IPS-18c (cell line): ENCODE measurements around the gene TTC34.
A peak's percentile ranks its signal among the peaks of the same experiment; 100 is the strongest.

Source experiments
- H3K4me3 ChIP-seq: 2 replicates; pipeline ENCODE4 v1.7.0; 2013; ENCODE audit warnings: low read depth, mild to moderate bottlenecking, low read length, moderate library complexity; ENCODE audit not compliant: insufficient read depth
- H3K9me3 ChIP-seq: one replicate; pipeline ENCODE4 v1.6.1; 2013; ENCODE audit warnings: mild to moderate bottlenecking, low read length, moderate library complexity; ENCODE audit not compliant: control insufficient read depth, insufficient read depth

Gene TTC34, protein sequence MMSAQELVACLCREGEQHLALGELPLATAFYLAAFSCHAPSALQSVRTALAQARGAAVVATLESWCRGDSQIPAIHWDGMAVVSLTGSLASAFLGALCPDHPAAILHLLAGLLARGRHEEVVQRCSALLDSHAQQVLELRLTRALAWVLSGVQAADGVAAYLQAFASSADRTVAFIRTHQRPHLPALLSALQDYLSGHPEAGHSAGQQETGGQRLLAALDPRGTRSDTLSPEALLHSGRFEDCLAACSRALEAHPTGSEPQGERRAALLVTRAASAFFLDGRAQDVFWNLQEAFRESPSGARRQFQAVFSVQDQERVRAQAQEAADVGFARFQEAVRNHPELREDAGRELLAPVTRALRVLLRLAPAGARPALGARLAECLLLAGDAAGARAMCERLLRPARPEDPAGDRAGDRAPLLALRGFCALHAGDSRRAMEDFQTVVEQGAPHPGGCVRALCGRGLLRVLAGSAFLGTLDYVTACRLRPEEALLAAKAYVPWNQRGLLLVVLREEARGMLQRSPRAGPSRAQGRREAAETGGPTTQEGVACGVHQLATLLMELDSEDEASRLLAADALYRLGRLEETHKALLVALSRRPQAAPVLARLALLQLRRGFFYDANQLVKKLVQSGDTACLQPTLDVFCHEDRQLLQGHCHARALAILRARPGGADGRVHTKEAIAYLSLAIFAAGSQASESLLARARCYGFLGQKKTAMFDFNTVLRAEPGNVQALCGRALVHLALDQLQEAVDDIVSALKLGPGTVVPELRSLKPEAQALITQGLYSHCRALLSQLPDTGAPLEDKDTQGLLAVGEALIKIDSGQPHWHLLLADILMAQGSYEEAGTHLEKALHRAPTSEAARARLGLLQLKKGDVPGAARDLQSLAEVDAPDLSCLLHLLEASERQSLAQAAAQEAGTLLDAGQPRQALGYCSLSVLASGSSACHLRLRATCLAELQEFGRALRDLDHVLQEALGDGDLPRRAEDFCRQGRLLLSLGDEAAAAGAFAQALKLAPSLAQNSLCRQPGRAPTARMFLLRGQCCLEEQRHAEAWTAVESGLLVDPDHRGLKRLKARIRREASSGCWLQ

DNA sequence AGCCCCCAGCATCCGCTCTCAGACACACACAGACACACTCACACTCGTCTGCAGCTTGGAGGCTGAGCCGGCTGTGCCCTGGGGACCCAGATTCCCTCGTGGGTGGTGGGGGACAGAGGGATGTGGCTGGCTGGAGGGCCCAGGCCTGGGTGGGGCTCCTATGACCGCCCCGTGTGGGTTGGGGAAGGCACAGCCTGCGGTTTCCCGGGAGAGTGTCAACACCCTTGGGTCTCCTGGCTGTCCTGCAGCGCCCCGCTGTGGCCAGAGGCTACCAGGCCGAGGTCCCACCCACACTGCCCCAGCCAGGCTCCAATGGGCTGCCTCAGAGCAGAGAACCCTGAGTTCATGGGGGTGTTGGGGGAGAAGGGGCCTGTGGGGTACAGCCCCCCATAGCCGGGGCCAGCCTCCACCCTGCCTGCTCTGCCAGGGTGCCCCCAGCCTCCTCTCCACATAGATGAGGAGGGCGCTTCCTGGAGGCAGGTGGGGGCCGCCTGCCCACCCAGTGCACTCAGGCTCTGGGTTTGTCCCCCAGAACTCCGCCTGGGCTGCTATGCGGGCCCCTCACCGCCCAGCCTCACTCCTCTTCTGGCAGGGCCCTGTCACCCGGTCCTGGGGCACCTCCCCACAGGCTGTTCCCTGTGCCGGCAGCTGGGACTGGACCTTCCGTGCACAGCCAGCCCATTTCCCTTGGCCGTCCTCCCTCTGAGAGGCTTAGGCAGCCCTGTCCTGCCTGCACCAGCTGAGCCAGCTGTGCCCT is at the start of gene TTC34:
Gene TTC34, minus strand, starts transcription at position 159 of the 757 bp plus-strand sequence. CDS start 866 bp downstream, outside the sequence.
- no peak within 1 kb of the TSS; the same call in 1 of the 2 replicates for H3K4me3 ChIP-seq

GRCh38 chr1:2850502-2850901 is 49.0 kb upstream of the TTC34 start:
- H3K9me3 ChIP-seq: peaks cover 52% of the 10 kb centered on the region
- H3K4me3 ChIP-seq: no peak overlapping the region

More for the DNA sequence above, at the start of gene TTC34:
- peaks cover 59% of the 10 kb centered on the region for H3K9me3 ChIP-seq

GRCh38 chr1:2848006-2848670 is 46.6 kb upstream of the TTC34 start:
- peaks cover 43% of the 10 kb centered on the region for H3K9me3 ChIP-seq

DNA sequence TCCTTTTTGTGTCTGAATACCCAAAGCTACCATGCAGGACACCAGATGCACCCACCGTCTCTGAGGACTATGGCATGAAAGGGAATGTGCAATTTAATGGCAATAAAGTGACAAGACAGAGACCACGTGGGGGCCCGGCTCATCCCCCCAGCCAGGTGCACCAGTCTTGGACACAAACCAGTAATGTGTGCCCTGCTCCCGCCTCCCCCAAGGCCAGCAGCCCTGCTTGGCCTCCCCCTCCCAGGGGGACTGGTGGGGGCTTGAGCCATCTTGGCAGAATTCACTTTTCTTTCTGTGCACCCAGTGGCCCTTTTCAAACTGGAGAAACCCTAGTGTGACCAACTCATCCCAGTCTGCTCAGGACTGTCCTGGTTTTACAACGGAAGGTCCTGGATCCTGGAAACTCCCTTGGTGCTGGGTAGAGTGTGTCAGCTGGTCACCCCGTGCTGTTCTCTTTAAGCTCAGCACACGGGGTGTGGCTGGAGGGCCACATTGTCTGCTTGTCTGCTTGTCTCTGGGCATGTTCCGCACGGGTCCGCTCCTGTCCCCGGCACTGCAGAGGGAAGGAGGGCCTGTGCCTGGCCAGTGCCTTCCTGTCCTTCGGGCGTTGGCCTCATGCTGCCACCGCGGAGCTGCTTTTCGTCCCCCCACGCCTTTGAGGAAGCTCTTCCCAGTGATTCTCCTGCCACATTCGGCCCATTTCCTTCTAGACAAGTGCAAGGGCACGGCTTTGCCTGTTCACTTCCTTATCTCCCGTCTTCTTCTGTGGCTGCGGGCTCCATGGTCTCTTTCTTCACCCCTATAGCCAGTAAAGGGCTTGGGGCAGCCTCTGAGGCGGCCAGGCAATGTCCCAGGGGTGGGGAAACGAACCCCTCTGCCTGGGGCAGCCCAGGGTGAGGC is 45.8 kb upstream of the TTC34 start:
- Histone ChIP-seq H3K9me3 (peaks cover 43% of the 10 kb centered on the region), H3K4me3 (peak overlapping the region; percentile 3; the same call in 1 of the 2 replicates)

More at GRCh38 chr1:2848006-2848670, 46.6 kb upstream of the TTC34 start:
- H3K4me3 ChIP-seq: peak overlapping the region; percentile 15; the same call in 1 of the 2 replicates

DNA sequence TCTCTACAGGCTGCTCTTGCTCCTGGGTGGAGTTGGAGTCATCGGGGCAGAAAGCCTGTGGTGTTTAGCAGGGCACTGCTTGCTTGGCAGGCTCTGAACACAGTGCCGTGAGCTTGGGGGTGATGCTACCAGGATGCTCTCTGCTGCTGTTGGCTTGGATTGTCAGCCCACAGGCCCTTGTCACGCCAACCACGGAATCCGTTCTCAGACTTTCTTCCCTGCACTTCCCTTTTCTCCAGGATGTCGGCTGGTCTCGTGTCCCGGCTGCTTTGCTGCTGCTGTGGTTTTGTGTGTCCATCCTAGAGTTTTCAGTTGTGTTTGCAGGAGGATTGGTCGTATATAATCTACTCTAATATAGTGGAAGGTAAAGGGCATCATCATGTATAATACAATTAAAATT is 44.4 kb upstream of the TTC34 start:
- Histone ChIP-seq H3K9me3 (peaks cover 40% of the 10 kb centered on the region), H3K4me3 (no peak overlapping the region; the same call in 1 of the 2 replicates)

DNA sequence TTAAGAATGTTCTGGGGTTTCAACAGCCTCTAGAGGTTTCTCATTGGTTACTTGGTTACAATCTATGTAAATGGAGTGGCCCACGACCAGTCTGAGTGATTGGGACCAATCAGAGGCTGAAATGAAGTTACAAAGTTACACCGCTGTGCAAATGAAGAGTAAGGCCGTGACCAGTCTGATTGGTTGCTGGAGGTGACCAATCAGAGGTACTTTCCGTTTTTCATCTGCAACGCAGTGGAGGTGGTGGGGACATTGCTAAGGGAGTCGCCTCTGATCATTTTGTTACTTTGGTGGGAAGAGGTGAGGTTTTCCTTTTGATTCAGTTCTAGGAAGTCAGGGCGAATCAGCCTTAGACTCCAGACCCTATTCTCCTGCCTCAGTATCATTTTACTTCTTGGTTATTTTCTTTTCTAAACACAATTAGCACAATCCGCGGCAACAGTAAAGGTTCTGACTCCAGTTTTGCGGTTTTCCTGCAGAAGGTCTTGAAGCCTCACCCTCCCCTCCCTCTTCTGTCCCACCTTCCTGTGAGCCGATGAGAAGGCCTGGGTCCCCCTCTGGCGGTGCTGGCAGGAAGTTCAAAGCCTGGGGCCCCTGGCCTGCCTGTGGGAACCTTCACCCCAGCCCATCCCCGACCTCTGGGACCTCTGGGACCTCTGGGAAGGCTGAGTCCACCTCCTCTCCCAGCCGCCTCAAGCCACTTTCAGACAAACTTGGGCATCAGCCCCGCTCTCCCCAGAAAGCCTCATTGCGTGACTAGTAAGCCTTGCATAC is 38.7 kb upstream of the TTC34 start:
- Histone ChIP-seq H3K4me3 (peak overlapping the region; percentile 3; the same call in 1 of the 2 replicates), H3K9me3 (peaks cover 29% of the 10 kb centered on the region)

DNA sequence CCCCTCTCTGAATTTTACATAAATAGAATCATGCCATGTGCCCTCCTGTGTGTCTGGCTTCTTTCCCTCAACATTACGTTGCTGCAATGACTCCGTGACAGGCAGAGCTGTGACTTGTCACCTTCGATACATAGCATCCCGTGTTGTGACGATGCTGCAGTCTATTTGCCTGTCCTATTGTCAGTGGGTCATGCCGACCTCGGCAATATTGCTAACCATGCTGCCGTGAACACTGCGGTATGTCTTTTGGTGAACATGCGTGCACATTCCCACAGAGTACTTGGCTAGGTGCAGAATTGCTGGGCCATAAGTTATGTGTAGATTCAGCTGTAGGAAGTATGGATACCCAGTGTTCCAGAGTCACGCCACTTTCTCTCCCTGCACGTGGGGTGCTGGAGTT is 36.3 kb upstream of the TTC34 start:
- peaks cover 36% of the 10 kb centered on the region for H3K9me3 ChIP-seq

DNA sequence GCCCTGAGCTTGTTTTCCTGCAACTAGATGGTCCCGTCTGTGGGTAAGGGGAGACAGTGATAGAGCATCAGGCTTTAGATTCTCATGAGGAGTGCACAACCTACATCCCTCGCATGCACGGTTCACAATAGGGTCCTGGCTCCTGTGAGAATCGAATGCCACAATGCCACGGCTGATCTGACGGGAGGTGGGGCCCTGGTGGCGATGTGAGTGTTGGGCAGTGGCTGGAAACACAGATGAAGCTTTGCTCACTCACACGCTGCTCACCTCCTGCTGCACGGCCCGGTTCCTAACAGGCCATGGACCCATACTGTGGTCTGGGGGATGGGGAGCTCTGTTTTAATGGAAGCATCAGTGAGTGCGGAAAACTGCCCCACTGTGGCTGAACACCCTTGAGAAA is 35.8 kb upstream of the TTC34 start:
- H3K4me3 ChIP-seq: no peak overlapping the region
- H3K9me3 ChIP-seq: peaks cover 40% of the 10 kb centered on the region

More for the DNA sequence above, 36.3 kb upstream of the TTC34 start:
- H3K4me3 ChIP-seq: no peak overlapping the region

DNA sequence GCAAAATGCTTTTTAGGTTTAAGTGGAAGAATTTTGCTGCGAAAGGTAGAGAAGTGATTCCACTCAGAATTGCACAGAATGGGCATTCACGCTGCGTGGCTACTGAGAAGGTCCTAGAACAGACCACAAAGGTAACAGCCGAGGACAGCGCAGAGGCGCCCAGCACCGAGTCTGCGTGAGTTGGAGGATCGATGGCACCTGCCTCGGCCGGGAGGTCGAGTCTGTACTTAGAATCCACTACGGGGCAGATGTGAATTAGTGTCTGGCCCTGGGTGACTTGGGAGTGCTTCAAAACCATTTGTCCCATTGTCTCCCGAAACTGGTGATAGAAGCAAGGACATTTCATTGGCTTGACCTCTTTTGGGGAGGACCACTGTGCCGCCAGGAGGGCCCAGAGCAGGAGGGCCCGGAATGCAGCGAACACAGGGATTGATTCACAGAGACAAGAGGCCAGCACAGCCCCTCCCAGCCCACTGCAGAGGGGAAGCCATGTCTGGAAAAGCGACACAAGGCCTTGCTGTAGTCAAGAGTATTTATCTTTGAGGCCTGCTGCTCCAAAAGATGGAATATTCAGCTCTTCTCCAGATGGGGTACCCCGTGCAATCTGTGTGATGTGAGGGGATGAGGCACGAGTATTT is 35.0 kb upstream of the TTC34 start:
- Histone ChIP-seq H3K4me3 (no peak overlapping the region; the same call in 1 of the 2 replicates), H3K9me3 (peaks cover 47% of the 10 kb centered on the region)

DNA sequence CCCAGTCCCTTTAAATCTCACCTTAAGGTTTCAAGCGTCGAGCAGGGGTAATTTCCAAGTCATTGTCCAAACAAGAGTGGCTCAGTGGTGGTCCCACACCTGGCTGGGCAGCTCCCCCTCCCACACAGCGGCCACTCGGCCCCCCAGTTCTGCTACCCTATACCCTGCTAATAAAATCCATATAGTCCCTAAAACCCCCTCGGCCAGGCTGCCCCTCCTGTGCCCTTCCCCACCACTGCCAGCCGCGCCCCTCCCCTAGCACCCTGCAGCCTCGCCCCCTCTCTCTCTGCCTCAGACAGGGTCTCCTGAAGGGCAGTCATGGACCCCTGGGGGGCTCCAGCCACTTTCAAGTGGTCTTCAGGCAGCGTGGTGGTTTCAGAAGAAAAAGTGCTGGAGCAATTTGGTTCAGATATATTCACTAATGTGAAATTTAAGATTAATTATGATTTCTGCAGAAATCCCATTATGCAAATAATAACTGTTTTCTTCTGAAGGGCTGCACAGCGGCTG is 34.2 kb upstream of the TTC34 start:
- peaks cover 54% of the 10 kb centered on the region for H3K9me3 ChIP-seq

DNA sequence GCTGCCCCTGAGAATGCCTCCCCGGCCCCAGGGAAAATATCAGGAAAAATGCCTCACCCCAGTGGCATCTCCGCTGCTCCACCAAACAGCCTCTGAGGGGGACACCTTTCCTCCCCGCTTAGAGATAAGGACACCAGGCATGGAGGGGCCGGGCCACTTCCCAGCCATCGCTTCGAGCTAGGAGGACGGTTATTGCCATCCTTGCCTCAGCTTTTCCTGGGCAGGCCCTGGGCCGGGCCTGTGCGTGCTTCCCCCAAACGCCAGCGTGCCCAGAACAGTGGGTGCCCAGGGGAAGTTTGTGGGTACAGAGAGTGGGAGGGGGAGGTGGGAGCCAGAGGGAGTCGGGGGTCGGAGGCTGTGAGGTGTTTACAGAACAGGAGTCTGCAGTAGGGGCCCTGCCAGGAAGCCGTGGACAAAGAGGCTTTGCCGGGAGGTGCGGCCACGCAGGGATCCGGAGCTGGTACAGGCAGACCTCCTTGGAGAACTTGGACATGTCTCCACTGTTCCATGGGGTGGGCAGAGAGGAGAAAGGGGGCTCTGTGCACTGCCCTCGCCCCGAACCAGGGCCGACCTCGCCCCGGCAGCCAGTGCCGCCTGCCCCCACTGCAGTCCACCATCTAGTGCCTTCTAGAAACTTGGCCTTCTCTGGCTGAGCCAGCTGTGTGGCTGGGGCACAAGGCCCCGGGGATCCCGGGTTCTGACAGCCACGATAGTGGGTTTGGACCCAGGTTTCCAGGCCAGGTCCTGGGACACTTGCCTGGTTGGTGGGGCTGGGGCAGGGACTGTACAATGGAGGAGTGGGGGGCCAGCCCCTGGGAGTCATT is 33.5 kb upstream of the TTC34 start:
- peaks cover 49% of the 10 kb centered on the region for H3K9me3 ChIP-seq

More for the DNA sequence above, 34.2 kb upstream of the TTC34 start:
- no peak overlapping the region for H3K4me3 ChIP-seq

GRCh38 chr1:2834146-2834475 is 32.6 kb upstream of the TTC34 start:
- Histone ChIP-seq H3K4me3 (no peak overlapping the region; the same call in 1 of the 2 replicates), H3K9me3 (peaks cover 51% of the 10 kb centered on the region)

More for the DNA sequence above, 33.5 kb upstream of the TTC34 start:
- no peak overlapping the region for H3K4me3 ChIP-seq

- Histone ChIP-seq H3K4me3 (no peak overlapping the region; the same call in 1 of the 2 replicates), H3K9me3 (peaks cover 54% of the 10 kb centered on the region)
Measured at GRCh38 chr1:2833454-2834145, 32.1 kb upstream of the TTC34 start.
